ENCODE data around the gene ABHD6.
"Not testable (repeated sequence)": the region's sequence is repeated elsewhere in the genome, so short reads cannot be mapped to it uniquely, and the experiment has no call there.

ABHD6 gene

DNA sequence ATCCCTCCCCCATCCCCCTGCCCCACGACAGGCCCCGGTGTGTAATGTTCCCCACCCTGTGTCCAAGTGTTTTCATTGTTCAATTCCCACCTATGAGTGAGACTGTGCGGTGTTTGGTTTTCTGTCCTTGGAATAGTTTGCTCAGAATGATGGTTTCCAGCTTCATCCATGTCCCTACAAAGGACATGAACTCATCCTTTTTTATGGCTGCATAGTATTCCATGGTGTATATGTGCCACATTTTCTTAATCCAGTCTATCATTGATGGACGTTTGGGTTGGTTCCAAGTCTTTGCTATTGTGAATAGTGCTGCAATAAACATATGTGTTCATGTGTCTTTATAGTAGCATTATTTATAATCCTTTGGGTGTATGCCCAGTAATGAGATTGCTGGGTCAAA is 5.3 kb downstream of the ABHD6 start:
- not testable (repeated sequence) for DNase-seq (ENCODE audit: low spot score)

- DNase-seq (ENCODE audit: low spot score) = no peak
These were observed 6.5 kb downstream of the ABHD6 start for GRCh38 chr3:58243976-58244585.

GRCh38 chr3:58246148-58247047 is 8.8 kb downstream of the ABHD6 start:
- DNase-seq (ENCODE audit: low spot score) = no peak

GRCh38 chr3:58249358-58250092 is 11.9 kb downstream of the ABHD6 start:
- DNase-seq (ENCODE audit: low spot score) = no peak

DNA sequence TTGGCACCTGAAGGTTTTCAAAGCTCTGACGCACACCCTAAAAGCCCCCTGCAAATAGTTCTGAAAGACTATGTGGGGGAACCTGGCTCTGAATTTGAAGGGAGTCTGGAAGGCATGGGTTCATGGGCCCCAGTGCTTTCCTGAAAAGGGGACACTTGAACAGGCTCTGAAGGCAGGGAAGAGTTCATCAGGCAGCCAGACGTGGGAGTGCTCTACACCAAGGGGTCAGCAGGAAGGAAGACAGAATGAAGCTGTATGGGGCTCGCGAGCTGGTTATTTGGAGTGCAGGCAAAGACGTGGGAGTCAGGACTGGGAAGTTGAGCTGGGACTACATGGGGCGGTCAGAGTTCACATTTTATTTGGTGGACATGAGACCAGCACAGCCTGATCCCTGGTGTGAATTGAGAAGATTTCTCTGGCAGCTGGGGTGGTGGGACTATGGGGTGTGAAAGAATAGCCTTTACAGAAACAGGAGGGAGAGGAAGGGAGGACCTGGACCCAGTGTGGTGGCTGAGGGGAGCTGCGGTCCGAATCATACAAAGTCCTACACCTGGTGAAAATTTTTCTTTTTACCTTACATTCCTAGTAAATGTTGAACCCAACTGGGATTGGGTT is 12.6 kb downstream of the ABHD6 start:
- no peak for DNase-seq (ENCODE audit: low spot score)

DNA sequence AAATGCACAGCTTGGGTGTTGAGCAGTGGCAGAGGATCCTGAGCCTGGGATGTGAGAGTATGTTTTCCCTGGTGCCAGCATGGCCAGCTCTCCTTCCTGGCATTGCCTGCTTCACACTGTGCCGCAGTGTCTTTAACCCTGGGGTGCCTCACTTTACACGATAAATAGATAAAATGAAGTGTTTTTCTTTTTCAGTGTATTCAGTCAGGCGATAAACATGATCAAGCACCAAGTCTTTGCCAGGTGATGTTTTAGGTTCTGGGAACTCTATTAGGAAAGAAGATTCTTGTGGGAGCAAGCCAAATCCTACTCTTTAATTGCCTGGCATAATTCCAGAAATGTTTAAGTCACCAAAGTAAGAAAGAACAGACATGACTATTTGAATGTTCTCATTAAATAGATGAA is 14.0 kb downstream of the ABHD6 start:
- no peak for DNase-seq (ENCODE audit: low spot score)

DNA sequence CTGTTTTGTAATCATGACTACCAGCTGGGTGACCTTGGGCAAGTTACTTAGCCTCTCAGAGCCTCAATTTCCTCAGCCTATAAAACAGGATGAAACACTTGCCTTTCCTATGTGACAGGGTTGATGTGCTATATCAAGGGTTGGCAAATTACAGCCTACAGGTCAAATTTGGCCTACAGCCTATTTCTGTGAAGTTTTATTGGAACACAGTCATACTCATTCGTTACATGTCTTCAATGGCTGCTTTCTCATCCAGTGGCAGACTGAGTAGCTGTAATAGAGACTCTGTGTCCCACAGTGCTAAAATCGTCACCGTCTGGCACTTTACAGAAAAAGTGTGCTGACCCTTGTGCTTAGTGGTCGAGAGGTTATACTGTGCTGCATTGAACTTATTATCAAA is 16.6 kb downstream of the ABHD6 start:
- no peak for DNase-seq (ENCODE audit: low spot score)

- no peak for DNase-seq (ENCODE audit: low spot score)
These were observed 18.5 kb downstream of the ABHD6 start for GRCh38 chr3:58256061-58256460.

GRCh38 chr3:58256511-58256910 is 18.9 kb downstream of the ABHD6 start:
- DNase-seq (ENCODE audit: low spot score) = no peak

DNA sequence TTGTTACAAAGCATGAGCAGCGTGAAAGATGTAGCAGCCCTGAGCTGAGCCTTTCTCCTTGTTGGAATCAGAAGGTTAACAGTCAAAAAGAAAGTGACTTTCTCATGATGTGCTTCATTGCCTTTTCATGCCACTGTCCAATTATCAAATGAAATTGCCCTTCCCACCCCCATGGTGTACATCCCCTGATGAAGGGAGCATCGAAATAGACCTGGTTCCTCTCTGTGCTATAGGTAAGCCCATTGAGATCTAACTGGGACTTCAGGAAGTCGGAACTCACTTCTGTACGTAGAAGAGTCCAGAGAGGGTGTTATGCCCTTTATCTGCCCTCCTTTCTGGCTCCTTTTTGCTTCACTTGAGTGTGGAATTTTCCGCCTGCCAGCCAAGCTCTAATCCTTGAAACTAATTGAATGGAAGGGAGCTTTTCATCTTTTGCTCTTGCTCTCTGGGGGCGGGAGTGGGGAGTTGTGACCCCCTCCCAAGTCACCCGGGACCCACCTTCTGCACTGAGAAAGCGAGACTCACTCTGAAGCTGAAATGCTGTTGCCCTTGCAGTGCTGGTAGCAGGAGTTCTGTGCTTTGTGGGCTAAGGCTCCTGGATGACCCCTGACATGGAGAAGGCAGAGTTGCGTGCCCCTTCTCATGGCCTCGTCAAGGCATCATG is 20.9 kb downstream of the ABHD6 start:
- DNase-seq (ENCODE audit: low spot score) = no peak

GRCh38 chr3:58260261-58260731 is 22.7 kb downstream of the ABHD6 start:
- DNase-seq (ENCODE audit: low spot score) = peak; percentile 75

DNA sequence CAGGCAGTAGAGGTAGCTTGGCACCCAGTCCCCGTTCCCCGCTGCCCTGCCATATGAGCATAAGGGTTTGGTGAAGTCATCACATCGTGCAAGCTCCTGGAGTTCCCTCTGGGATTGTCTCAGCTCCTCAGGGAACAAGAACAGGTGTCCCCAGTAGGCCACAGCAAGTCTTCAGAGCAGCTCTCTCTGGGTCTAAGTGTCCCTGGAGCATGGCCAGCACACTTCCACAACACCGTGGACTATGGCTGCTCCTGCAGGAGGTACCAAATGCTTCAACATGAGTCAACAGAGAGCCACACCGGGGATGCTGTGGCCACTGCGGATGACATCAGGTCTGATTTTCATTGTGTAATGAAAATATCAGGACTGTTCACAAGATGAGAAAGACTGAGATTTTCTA is 23.1 kb downstream of the ABHD6 start:
- DNase-seq (ENCODE audit: low spot score) = peak; percentile 30

DNA sequence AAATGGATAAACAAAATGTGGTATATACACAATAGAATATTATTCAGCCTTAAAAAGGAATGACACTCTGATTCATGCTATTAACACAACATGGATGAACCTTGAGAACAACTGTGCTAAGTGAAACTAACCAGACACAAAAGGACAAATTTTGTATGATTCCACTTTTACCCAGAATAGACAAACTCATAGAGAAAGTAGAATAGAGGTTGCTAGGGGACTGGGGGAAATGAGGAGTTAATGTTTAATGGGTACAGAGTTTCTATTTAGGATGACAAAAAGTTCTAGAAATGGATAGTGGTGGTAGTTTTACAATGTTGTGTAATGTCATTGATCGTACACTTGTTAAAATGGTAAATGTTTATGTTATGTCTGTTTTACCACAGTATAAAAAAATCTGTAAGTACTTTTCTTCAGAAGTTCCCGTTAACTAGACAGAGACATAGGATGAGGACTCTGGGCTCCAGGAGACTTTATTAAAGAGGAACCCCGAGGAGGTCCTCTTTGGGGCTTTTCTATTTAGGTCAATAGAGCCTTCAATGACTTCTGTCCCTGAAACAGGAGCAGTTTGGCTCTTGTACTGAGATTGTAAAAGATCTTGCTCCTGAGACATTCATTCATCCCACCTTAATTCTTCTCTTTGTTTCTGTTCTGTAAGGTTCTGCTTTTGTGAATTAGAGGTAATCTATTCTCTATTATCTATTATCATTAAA is 24.5 kb downstream of the ABHD6 start:
- no peak for DNase-seq (ENCODE audit: low spot score)

GRCh38 chr3:58266577-58266976 is 29.0 kb downstream of the ABHD6 start:
- no peak for DNase-seq (ENCODE audit: low spot score)

DNA sequence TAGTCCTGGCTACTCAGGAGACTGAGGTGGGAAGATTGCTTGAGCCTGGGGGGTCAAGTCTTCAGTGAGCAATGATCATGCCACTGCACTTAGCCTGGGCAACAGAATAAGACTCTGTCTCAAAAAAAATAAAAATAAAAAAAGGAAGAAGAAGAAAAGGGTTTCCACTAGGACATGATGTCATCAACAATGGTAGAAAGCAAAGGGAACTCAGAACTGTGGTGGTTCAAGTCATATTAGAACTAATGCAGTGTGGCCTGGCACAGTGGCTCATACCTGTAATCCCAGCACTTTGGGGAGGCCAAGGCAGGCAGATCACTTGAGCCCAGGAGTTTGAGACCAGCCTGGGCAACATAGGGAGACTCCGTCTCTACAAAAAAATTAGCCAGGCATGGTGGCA is 30.0 kb downstream of the ABHD6 start:
- not testable (repeated sequence) for DNase-seq (ENCODE audit: low spot score)

- no peak for DNase-seq (ENCODE audit: low spot score)
These were observed 31.8 kb downstream of the ABHD6 start for GRCh38 chr3:58269356-58269755.

- DNase-seq (ENCODE audit: low spot score) = no peak
These were observed 32.9 kb downstream of the ABHD6 start for GRCh38 chr3:58270485-58270884.

GRCh38 chr3:58271901-58272501 is 34.4 kb downstream of the ABHD6 start:
- peak; percentile 81 for DNase-seq (ENCODE audit: low spot score)

DNA sequence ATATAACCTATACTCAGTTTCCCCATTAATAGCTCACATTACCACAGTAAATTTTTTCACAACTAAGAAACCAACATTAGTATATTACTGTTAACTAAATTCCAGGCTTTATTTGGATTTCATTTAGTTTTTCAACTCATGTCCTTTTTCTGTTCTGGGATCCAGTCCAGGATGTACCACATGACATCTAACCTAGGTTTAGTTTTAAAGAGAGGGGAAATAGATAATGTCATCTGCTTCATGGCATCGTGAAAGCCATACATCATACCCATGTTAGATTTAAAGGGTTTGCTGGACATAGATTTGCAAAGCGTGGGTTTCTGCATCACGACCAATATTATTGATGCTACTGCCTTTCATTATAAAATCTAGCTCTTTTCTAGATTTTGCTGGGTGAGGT is 35.3 kb downstream of the ABHD6 start:
- no peak for DNase-seq (ENCODE audit: low spot score)

DNA sequence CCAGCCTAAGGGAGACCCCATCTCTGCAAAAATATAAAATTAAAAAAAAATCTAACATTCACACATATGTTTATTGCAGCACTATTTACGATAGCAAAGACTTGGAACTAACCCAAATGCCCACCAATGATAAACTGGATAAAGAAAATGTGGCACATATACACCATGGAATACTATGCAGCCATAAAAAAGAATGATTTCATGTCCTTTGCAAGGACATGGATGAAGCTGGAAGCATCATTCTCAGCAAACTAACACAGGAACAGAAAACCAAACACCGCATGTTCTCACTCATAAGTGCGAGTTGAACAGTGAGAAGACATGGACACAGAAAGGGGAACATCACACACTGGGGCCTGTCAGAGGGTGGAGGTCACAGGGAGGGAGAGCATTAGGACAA is 35.8 kb downstream of the ABHD6 start:
- DNase-seq (ENCODE audit: low spot score) = not testable (repeated sequence)

Measured in hepatic stellate cell (primary cell).